Measurements from ENCODE around the gene RALGAPB.

GRCh38 chr20:38514947-38515346 is 42.3 kb downstream of the RALGAPB start:
- TF ChIP-seq POLR2AphosphoS5 (IDR thresholded peaks at IDR 0.05) (no peak), CTCF (IDR thresholded peaks at IDR 0.05) (no peak)

Data from suprapubic skin (tissue), 3 donors.